GM06990 (cell line): ENCODE measurements around the gene CEP55.

Experiments
- DNase-seq: peaks from one replicate; pipeline ENCODE4 v3.0.0-alpha.2; 2011; ENCODE audit not compliant: insufficient read length; ENCODE audit errors: extremely low read depth
- H3K27me3 ChIP-seq: replicated peaks from 2 replicates; pipeline ENCODE4 v1.6.0; 2011; ENCODE audit warnings: low read length; ENCODE audit not compliant: control insufficient read depth, insufficient read depth
- H3K36me3 ChIP-seq: 2 replicates; pipeline ENCODE4 v1.5.1; 2011; ENCODE audit warnings: low read length; ENCODE audit not compliant: control insufficient read depth, insufficient read depth
- H3K4me3 ChIP-seq: replicated peaks from 2 replicates; pipeline ENCODE4 v1.5.1; 2011; ENCODE audit warnings: low read depth, mild to moderate bottlenecking, control low read depth, low read length
- CTCF ChIP-seq: IDR thresholded peaks from 2 replicates; pipeline ENCODE4 v1.5.1; 2011; ENCODE audit warnings: low read length, control low read depth, mild to moderate bottlenecking, inconsistent platforms; ENCODE audit not compliant: insufficient read depth, poor library complexity, severe bottlenecking

Gene CEP55

GRCh38 chr10:93565446-93565845 is 69.0 kb downstream of the CEP55 start:
- no peak for DNase-seq
- H3K36me3 ChIP-seq, result no peaks in the 10 kb centered on the region
- TF ChIP-seq CTCF, result no peak
- H3K27me3 ChIP-seq, result peaks cover 2% of the 10 kb centered on the region; the same call in 1 of the 2 replicates
- no peak overlapping the region for H3K4me3 ChIP-seq

- no peaks in the 10 kb centered on the region for H3K36me3 ChIP-seq
- H3K4me3 ChIP-seq, result no peak within 1 kb of the TSS
- H3K27me3 ChIP-seq, result peaks cover 2% of the 10 kb centered on the region; the same call in 1 of the 2 replicates
- TF ChIP-seq CTCF, result no peak
- no peak for DNase-seq
Measured at GRCh38 chr10:93566435-93567276, 70.2 kb downstream of the CEP55 start, which contains the start of gene FFAR4. Gene FFAR4, plus strand, starts transcription at chr10:93566665. Its CDS starts 56 bp downstream, at chr10:93566721.

GRCh38 chr10:93567277-93568104 is 71.1 kb downstream of the CEP55 start:
- Histone ChIP-seq H3K36me3 (no peaks in the 10 kb centered on the region), H3K4me3 (no peak overlapping the region), H3K27me3 (peaks cover 2% of the 10 kb centered on the region)
- no peak for DNase-seq
- TF ChIP-seq CTCF, result no peak

GRCh38 chr10:93568105-93568390 is 71.6 kb downstream of the CEP55 start:
- DNase-seq, result no peak
- no peak for TF ChIP-seq CTCF
- Histone ChIP-seq H3K27me3 (peaks cover 2% of the 10 kb centered on the region), H3K36me3 (no peaks in the 10 kb centered on the region), H3K4me3 (no peak overlapping the region)

- TF ChIP-seq CTCF, result no peak
- no peak overlapping the region for H3K4me3 ChIP-seq
- H3K36me3 ChIP-seq, result no peaks in the 10 kb centered on the region
- peaks cover 2% of the 10 kb centered on the region for H3K27me3 ChIP-seq
- no peak for DNase-seq
Measured at GRCh38 chr10:93570383-93570782, 74.0 kb downstream of the CEP55 start.
